GM19035 (cell line): ENCODE results near the gene KLF11.

Experiments
- ATAC-seq: cut with Tn5 transposase; IDR thresholded peaks from one replicate; pipeline ENCODE4 v1.9.1; 2021; ENCODE audit not compliant: unreplicated experiment

Gene KLF11

GRCh38 chr2:10041711-10042110, 1.6 kb upstream of the KLF11 start:
- ATAC-seq, result no peak

- ATAC-seq, result no peak
Measured at GRCh38 chr2:10042301-10043161, 819 bp upstream of the KLF11 start.

- peak; percentile 62 for ATAC-seq
Measured at GRCh38 chr2:10043906-10044601, 704 bp downstream of the KLF11 start.

- ATAC-seq, result no peak
Measured at GRCh38 chr2:10045561-10046355, 2.4 kb downstream of the KLF11 start.

GRCh38 chr2:10046931-10047330, 3.6 kb downstream of the KLF11 start:
- no peak for ATAC-seq

GRCh38 chr2:10047616-10048500, 4.5 kb downstream of the KLF11 start:
- no peak for ATAC-seq

GRCh38 chr2:10048501-10049171, 5.3 kb downstream of the KLF11 start:
- ATAC-seq, result no peak

- ATAC-seq, result no peak
Measured at GRCh38 chr2:10052216-10052615, 8.9 kb downstream of the KLF11 start.

GRCh38 chr2:10053351-10053750, 10.0 kb downstream of the KLF11 start:
- ATAC-seq, result no peak

GRCh38 chr2:10054424-10054823, 11.1 kb downstream of the KLF11 start:
- ATAC-seq, result no peak

GRCh38 chr2:10054976-10055375, 11.6 kb downstream of the KLF11 start:
- no peak for ATAC-seq

- no peak for ATAC-seq
Measured at GRCh38 chr2:10056439-10056838, 13.1 kb downstream of the KLF11 start.

- no peak for ATAC-seq
Measured at GRCh38 chr2:10057231-10058107, 14.1 kb downstream of the KLF11 start.

GRCh38 chr2:10058251-10059015, 15.1 kb downstream of the KLF11 start:
- no peak for ATAC-seq

GRCh38 chr2:10059016-10059351, 15.6 kb downstream of the KLF11 start:
- no peak for ATAC-seq

GRCh38 chr2:10059552-10060335, 16.4 kb downstream of the KLF11 start:
- ATAC-seq, result no peak

- no peak for ATAC-seq
Measured at GRCh38 chr2:10061221-10061925, 18.0 kb downstream of the KLF11 start.
